GM23338 (cell line): ENCODE results near the gene DLX3.

Experiments
- CTCF ChIP-seq, 2 experiments: fragments of 200-600 bp in 1 of 2; sonication (generic) in 1 of 2; conservative IDR thresholded peaks; 2 replicates each; pipeline versions ENCODE4 v1.5.1 to v1.6.1; 2016 to 2017; ENCODE audit warnings: antibody characterized with exemption in 2 of 2, low read depth in 2 of 2, mild to moderate bottlenecking in 2 of 2, moderate library complexity in 1 of 2
- EZH2 ChIP-seq: fragments of 200-600 bp; sonication (generic); IDR thresholded peaks from one replicate; pipeline ENCODE4 v1.8.0; 2017; ENCODE audit warnings: antibody characterized with exemption, mild to moderate bottlenecking, low read depth; ENCODE audit not compliant: unreplicated experiment
- REST ChIP-seq: IDR thresholded peaks from one replicate; pipeline ENCODE4 v1.6.1; 2018; ENCODE audit warnings: antibody characterized with exemption; ENCODE audit not compliant: unreplicated experiment
- ZNF331 ChIP-seq: fragments of 250-450 bp; sonication (Bioruptor Pico); IDR thresholded peaks from 2 replicates; pipeline ENCODE4 v1.5.0; 2020; ENCODE audit warnings: low read depth, mild to moderate bottlenecking, moderate library complexity

GRCh38 chr17:49952209-49952911 is 42.7 kb downstream of the DLX3 start:
- TF ChIP-seq CTCF (conservative IDR thresholded peaks at IDR 0.05; ENCODE audit: low read depth in 2 of 2): peak; percentile 87 to 96
- TF ChIP-seq REST: no peak
- TF ChIP-seq EZH2: no peak
- no peak for TF ChIP-seq ZNF331 (CRISPR knock-in tag)
